ENCODE results near the gene LARP6.

The LARP6 gene

GRCh38 chr15:70831094-70831911 is 22.7 kb downstream of the LARP6 start:
- in situ Hi-C loops (cut with MboI; ENCODE audit: low sequenced_read_pairs), result no loop called here

GRCh38 chr15:70830615-70831014 is 23.3 kb downstream of the LARP6 start:
- in situ Hi-C loops (cut with MboI; ENCODE audit: low sequenced_read_pairs), result no loop called here

- in situ Hi-C loops (cut with MboI; ENCODE audit: low sequenced_read_pairs), result no loop called here
Measured at GRCh38 chr15:70829371-70830166, 24.4 kb downstream of the LARP6 start.

- in situ Hi-C loops (cut with MboI; ENCODE audit: low sequenced_read_pairs), result no loop called here
Measured at GRCh38 chr15:70827721-70828120, 26.2 kb downstream of the LARP6 start.

GRCh38 chr15:70826634-70827033 is 27.3 kb downstream of the LARP6 start:
- in situ Hi-C loops (cut with MboI; ENCODE audit: low sequenced_read_pairs), result no loop called here

- in situ Hi-C loops (cut with MboI; ENCODE audit: low sequenced_read_pairs), result no loop called here
Measured at GRCh38 chr15:70825841-70826240, 28.1 kb downstream of the LARP6 start.

GRCh38 chr15:70823196-70823595 is 30.8 kb downstream of the LARP6 start:
- in situ Hi-C loops (cut with MboI; ENCODE audit: low sequenced_read_pairs), result loop anchor here (25.0 kb wide), 1 partner anchor 1336 kb away; no protein-coding TSS in a partner anchor

GRCh38 chr15:70820214-70820613 is 33.7 kb downstream of the LARP6 start:
- in situ Hi-C loops (cut with MboI; ENCODE audit: low sequenced_read_pairs), result loop anchor here (25.0 kb wide), 1 partner anchor 1333 kb away; no protein-coding TSS in a partner anchor

GRCh38 chr15:70818580-70818979 is 35.4 kb downstream of the LARP6 start:
- in situ Hi-C loops (cut with MboI; ENCODE audit: low sequenced_read_pairs), result loop anchor here (25.0 kb wide), 1 partner anchor 1331 kb away; no protein-coding TSS in a partner anchor

GRCh38 chr15:70817266-70817665 is 36.7 kb downstream of the LARP6 start:
- in situ Hi-C loops (cut with MboI; ENCODE audit: low sequenced_read_pairs), result loop anchor here (25.0 kb wide), 1 partner anchor 1330 kb away; no protein-coding TSS in a partner anchor

- in situ Hi-C loops (cut with MboI; ENCODE audit: low sequenced_read_pairs), result loop anchor here (25.0 kb wide), 1 partner anchor 1328 kb away; no protein-coding TSS in a partner anchor
Measured at GRCh38 chr15:70815604-70816003, 38.4 kb downstream of the LARP6 start.

GRCh38 chr15:70815011-70815410 is 38.9 kb downstream of the LARP6 start:
- in situ Hi-C loops (cut with MboI; ENCODE audit: low sequenced_read_pairs), result loop anchor here (25.0 kb wide), 1 partner anchor 1328 kb away; no protein-coding TSS in a partner anchor

- in situ Hi-C loops (cut with MboI; ENCODE audit: low sequenced_read_pairs), result loop anchor here (25.0 kb wide), 1 partner anchor 1326 kb away; no protein-coding TSS in a partner anchor
Measured at GRCh38 chr15:70812827-70813364, 41.1 kb downstream of the LARP6 start.

GRCh38 chr15:70810916-70811578 is 42.9 kb downstream of the LARP6 start:
- in situ Hi-C loops (cut with MboI; ENCODE audit: low sequenced_read_pairs), result loop anchor here (25.0 kb wide), 1 partner anchor 1324 kb away; no protein-coding TSS in a partner anchor

GRCh38 chr15:70806992-70807712 is 46.8 kb downstream of the LARP6 start:
- in situ Hi-C loops (cut with MboI; ENCODE audit: low sequenced_read_pairs), result loop anchor here (25.0 kb wide), 1 partner anchor 1320 kb away; no protein-coding TSS in a partner anchor

GRCh38 chr15:70804388-70804787 is 49.6 kb downstream of the LARP6 start:
- in situ Hi-C loops (cut with MboI; ENCODE audit: low sequenced_read_pairs), result loop anchor here (25.0 kb wide), 1 partner anchor 1317 kb away; no protein-coding TSS in a partner anchor

GRCh38 chr15:70802629-70803028 is 51.3 kb downstream of the LARP6 start:
- in situ Hi-C loops (cut with MboI; ENCODE audit: low sequenced_read_pairs), result loop anchor here (25.0 kb wide), 1 partner anchor 1315 kb away; no protein-coding TSS in a partner anchor

- in situ Hi-C loops (cut with MboI; ENCODE audit: low sequenced_read_pairs), result loop anchor here (25.0 kb wide), 1 partner anchor 1314 kb away; no protein-coding TSS in a partner anchor
Measured at GRCh38 chr15:70801109-70801508, 52.8 kb downstream of the LARP6 start.

- in situ Hi-C loops (cut with MboI; ENCODE audit: low sequenced_read_pairs), result loop anchor here (25.0 kb wide), 1 partner anchor 1313 kb away; no protein-coding TSS in a partner anchor
Measured at GRCh38 chr15:70799667-70800450, 54.1 kb downstream of the LARP6 start.
